ELF-1 (cell line): ENCODE measurements around the gene TTN.
"Not testable (repeated sequence)": the region's sequence is repeated elsewhere in the genome, so short reads cannot be mapped to it uniquely, and the experiment has no call there.

Experiments used
- DNase-seq: peaks from one replicate; pipeline ENCODE4 v3.0.0-alpha.2; 2016; ENCODE audit warnings: low read depth, low spot score

Gene TTN

DNA sequence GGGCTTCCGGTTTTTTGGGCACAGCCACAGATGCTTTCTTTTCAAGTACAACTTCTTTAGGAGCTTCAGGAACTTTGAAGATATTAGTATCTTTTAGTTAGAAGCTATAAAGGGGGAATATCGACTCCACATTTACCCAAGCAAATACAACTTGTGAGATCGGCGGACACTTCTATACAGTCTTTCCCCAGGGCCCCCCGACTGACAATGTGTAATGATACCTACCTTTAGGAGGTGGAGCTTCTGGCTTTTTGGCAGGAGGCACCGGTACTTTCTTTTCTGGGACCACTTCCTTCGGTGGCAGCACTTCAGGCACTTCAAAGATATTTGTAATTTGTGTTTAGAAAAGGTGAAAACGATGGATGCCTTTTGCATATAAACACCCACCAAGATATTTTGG lies 148.7 kb downstream of the TTN start:
- not testable (repeated sequence) for DNase-seq

DNA sequence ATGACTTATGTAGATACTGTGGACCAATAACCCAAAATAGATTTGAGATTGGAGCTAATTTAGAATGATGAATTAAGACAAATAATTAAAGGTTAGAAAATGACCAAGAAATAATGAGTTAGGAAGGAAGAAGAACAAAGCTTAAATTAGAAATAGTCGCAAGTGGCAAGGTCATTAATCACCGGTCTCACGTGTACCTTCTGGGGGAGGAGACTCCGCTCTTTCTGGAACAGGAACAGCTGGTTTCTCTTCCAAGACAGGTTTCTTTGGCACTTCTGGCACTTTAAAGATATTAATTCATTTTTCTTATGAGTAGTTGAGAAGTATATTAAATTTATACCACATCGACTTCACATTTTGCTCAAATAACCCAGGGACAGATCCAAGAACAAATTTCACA lies 156.7 kb downstream of the TTN start:
- no peak for DNase-seq

DNA sequence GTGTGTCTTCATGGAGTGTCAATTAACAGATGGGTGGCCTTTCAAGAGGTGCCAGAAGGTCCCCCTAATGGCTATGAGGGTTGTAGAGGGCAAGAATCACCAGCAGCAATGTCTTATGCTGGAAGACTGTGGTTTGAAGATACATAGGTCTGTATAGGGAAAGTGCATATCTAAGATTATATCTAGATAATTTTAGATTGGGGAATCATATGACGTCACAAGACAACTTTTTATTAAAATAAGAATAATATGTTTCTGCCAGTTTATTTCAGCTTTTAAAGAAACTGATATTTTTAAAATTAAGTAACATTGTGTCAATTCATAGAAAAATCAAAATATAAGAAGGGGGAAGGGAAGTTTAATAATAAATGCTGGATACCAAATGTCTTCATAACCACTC lies 162.3 kb downstream of the TTN start:
- DNase-seq: no peak

DNA sequence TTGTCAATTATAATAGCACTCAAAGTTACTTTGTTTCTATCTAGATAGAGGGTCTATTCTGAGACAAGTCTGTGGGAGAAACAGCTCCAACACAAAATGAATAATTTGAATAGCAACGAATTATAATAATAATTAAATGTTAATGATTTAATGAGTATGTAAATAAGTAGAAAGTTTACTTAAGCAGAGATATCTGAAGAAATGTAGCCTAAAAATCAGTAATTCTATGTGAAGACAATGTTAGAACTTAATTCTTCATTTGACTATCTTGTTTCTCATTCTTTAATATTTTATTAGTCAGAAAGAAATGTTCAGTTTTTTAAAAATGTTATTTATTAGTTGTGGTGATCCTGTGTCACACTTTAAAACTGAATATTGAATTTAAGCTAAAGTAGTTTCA lies 165.7 kb downstream of the TTN start:
- no peak for DNase-seq

DNA sequence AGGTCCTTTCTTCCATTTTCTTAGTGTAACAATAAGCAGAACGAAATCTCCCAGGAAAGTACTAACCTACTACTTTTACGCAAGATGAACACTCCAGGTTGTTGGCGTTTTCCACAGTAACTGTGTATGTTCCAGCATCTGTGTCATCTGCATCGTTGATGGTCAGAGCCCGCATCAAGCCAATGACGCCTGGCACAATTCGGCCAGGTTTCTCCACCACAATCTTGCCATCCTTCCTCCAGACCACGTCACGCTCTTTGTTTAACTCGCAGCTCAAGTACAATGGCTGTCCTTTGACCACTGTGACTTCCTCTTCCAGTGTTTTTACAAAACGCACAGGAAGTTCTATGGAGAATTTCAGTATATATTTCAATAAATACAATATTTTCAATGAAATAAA lies 171.3 kb downstream of the TTN start:
- no peak for DNase-seq

DNA sequence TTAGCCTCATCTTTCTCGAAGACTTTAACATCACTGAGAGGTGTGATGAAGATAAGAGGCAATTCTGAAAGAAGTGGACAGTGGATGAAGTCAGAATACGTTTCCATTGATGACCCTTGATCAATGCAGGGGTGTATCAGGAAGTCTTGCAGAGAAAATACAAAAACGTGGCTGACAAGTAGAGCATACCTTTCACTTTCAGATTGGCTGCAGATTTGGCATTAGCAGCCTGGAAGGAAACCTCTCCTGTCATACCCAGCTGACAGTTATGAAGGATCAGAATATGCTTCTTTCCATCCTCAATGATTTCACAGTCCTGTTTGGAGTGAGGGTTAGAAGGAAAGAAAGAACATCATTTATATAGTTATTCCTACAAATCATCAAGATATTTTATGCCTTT lies 174.5 kb downstream of the TTN start:
- no peak for DNase-seq

DNA sequence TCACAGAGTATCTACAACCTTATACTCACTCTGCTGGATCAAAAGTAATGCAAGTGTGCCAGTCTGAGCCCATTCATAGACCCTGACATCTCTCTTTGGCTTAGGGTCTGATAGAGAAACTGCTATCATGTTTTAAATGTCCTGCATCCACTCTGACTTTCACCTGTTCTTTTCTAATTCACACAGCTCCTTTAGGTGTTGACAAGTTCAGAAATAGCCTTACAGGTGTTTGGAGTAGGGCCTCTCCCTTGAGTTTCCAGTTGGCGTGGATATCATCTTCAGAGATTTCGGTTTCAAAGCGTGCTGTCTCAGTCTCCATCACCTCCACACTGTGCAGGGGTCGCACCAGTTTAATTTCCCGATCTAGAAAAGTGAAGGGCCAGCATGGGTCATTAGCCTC lies 176.6 kb downstream of the TTN start:
- no peak for DNase-seq

DNA sequence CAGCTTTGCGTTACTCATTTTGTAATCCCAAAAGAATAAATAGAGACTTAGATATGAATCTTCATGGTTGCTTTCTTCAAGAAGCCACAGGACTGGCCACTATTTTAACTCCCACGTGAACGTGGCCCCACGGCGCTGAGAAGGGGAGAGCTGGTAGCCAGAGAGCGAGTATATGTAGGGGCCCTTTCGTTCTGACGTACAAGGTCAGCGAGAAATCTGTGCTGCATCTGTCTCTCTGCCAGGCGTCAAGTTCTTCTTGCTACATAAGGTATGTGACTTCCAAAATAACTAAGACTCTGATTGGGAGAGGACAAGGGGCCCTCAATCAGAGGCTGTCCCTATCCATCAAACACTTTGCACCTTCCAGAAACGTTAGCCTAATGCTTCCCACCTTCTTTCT lies 177.8 kb downstream of the TTN start:
- DNase-seq: no peak

DNA sequence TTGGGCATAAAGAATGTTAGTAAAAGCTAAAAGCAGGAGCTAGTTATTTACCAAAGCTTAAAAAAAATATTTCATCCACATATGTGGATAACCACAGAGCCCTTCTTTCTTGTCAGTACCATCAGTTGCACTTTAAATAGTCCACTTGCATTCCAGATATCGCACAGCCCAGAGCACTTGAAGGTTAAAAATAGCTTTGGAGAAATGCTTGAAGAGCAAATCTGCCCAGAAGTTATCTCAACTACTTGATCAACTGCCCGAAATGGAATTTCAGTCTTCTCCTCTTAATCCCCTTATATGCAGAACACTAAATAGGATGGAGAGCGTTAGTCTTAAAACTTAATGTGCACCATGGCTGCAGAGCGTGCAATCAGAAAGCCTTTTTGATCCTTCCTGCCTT lies 178.6 kb downstream of the TTN start:
- DNase-seq: no peak

DNA sequence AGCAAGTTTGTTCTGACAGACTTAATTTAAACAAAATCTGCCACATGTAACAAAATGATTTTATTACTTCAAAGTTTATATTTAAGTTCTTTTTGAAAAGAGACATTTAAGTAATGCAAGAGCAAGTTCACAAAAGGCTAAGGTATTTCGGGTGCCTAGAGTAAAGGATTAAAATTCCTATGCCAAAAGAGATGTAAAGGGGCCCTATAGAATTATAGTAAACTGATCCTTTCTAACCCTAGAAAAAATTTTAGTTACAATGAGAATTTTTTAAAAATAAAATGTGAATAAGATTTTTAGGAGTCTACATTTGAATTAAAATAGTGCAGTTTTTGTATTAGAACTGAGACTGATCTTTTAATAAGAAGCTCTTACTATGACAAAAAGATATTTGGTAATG lies 179.8 kb downstream of the TTN start:
- no peak for DNase-seq

DNA sequence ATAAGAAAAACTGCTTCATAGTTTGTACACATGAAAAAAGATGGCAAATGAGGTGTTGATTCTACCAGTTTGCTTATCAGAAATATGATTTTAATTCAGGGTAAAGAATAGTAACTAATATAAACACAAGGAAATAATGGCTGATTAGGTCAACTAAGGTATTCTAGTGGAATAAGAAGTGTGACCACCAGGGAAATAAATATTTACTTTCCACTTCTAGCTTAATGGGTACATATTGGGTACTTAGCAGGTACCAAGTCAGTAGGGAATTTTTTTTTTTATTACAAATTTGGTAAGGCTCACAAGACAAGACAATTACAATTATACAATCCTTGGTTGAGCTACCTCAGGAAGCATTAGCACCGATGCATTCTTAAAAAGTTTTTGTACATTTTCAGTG lies 191.3 kb downstream of the TTN start:
- no peak for DNase-seq

DNA sequence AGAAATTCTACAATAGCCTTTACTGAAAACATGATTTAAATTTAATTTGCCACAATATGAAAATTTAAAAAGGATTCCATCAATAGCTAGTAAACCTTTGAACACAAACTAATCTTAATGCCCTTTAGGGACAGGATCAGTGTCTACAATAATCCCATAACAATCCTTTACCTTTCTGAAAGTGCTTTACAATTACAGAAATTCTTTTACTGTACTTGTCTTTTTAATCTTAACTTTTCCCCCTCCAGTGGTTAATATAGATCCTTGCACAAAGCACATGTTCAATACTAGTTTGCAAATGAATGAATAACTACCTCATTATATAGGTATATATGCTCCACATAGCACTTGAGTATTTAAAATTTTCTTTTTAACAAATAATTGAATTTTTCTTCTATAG lies 204.3 kb downstream of the TTN start:
- DNase-seq: no peak

DNA sequence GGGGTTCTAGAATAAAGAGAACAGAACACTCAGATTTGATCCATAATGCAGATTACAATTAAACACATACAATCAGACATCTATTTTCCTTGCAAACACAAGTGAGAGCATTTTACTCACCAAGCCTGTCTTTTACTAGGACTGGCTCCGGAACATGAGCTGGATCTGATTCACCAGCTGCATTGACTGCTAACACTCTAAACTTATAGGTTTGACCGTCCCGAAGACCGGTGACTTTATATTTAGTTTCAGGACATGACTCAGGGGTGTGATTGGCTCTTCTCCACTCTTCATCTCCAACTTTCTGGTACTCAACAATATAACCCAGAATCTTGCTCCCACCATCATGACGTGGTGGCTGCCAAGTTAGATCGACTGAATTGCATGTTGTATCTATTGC lies 214.6 kb downstream of the TTN start:
- DNase-seq: no peak

DNA sequence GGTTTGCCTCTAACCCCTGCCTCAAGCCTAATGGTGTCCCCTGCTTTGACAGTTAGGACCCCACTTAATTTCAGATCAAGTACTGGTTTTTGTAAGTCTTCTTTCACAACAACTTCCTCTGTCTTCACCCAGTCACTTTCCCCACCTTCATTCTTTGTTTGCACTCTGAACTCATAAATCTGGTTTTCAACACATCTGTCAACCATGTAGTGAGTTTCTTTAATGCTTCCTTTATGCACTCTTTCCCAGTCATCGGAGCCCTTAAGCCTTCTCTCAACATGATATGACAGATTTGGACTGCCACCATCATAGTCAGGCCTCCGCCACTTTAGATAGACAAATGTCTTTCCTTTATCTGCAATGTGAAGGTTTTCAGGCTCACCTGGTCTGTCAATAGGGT lies 217.9 kb downstream of the TTN start:
- no peak for DNase-seq

DNA sequence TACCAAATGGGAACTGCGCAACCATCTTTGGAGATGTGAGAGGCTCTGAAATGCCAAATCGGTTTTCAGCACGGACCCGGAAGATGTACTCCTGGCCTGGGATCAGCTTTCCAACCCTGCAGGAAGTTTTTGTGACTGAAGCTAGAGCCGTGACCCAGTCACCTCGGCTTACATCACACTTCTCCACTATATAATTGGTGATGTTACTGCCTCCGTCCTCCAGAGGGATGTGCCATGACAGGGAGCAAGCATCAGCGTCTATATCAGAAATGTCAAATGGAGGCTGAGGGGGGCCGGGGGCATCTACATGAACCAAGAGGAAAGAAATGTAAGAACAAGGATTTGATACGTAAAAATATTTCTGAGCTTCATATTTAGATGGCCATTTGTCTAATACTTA lies 222.6 kb downstream of the TTN start:
- DNase-seq: no peak

DNA sequence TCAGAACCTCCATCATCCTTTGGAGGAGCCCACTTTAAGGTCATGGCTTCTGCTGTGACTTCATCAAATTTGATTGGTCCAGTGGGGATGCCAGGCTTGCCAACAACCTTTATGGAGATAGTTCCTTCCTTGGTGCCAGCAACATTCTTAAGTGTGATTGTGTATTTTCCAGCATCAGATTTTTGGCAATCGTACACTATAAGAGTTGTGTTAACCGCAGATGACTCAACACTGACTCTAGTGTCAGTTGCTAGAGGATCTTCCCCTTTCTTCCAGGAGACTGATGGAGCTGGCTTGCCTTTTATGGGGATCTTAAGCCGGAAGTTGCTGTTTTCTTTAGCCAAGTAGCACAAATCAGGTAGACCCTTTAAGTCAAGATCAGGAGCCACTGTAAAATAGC lies 228.2 kb downstream of the TTN start:
- DNase-seq: no peak

DNA sequence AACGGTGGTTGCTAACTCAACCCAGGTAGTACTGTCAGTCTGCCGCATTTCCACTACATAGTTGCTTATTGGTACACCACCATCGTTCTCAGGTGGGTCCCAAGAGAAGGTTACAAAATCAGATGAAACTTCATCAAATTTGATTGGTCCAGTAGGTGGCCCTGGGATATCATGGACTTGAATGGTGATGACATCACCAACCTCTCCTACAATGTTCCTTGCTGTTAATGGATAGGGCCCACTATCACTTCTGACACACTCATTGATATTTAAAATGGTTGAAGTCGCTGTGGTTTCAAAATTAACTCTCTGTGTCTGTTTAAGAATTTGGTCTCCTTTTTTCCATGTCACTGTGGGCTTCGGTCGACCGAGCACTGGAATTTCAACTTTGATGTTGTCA lies 232.4 kb downstream of the TTN start:
- DNase-seq: no peak

DNA sequence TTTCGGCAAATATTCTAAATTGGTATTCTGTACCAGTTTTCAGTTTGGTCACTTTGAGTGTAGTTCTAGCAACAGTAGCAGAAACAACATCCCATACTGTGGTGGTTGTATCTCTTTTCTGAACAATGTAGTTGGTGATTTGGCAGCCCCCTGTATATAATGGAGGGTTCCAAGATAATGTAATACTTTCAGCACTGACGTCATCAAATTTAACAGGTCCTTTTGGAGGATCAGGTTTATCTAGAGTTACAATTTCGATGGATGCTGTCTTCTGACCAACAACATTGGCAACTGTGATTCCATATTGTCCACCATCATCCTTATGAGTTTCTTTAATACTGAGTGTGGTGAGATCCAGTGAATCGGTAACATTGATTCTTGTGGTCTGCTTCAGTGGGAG lies 239.0 kb downstream of the TTN start:
- no peak for DNase-seq

DNA sequence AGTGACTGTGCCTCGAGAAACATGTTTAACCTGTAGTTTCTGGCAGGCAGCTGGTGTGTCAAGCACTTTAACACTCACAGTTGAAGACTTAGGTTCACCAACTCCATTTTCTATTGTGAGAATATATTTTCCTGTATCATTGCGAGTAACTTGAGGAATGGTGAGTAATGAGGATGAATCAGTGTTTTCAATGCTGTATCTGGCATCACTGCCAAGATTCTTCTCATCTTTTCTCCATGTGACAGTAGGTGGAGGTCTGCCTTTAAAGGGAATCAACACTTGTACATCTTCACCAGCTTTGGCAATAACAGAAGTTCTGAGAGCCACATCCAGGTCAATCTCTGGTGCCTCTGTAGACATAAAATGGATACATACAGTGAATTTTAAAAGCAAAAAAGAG lies 254.2 kb downstream of the TTN start:
- no peak for DNase-seq

DNA sequence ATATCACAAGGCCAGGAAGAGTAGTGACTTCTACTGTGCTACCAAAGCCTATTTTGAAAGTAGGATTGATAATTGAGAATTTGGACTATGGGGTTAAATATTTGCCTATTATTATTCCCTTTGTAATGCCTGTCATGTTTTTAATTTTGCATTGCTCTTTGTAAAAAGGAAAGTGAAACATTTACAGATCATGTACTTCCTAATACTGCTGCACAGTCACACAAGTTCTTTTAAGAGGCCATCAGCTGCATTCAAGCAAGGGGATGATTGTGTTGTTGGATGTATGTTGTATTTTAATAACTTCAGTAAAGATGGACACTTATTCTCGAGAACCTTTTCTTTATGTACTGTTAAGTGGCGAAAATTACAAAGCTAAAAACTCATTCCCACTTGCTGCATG lies 256.9 kb downstream of the TTN start:
- DNase-seq: no peak

DNA sequence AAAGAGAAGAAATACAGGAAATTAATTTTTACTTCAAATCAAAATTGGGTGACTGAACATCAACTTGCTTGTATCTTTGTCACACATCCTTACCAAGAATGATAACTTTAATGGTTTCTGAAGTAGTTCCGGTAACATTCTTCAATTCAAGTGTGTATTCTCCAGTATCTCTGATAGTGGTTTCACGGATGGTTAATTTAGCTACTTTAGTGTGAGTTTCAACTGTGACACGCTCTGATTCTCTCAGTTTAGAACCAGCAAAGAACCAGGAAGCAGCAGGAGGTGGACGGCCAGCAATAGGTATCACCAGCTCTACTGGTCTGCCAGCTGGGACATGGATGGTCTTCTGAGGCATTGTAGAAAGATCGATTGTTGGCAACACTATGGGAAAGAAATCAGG lies 264.7 kb downstream of the TTN start:
- DNase-seq: no peak

DNA sequence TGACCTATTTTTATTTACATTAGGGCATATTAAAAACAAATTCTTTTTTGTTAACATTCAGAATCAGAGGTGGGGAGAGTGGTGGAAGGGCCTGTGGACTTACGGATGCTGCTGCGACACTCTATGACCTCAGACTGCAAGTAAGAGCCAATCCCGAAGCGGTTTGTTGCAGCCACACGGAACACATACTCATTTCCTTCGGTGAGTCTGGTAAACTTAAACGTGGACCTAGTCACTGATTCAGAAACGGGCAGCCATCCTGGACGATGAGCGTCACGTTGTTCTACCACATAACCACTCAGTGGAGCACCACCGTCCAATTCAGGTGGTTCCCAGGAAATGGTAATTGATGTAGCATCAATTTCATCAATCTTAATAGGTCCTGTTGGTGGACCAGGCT lies 265.1 kb downstream of the TTN start:
- DNase-seq: no peak

DNA sequence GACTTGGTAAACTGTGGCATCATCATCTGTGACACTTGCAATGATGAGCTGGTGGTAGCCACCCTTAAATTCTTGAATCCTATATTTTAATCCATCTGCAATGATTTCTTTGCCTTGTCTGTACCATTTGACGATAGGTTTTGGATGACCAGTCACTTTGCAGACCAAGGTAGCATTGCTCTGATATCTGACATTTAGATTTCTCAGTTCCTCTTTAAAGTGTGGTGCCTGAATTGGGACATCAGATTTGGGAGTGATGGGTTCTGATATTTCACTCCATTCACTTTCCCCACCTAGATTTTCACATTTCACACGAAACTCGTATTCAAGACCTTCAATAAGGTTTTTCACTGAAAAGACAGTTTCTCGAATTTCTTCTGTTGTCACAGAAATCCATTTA lies 271.2 kb downstream of the TTN start:
- DNase-seq: no peak

DNA sequence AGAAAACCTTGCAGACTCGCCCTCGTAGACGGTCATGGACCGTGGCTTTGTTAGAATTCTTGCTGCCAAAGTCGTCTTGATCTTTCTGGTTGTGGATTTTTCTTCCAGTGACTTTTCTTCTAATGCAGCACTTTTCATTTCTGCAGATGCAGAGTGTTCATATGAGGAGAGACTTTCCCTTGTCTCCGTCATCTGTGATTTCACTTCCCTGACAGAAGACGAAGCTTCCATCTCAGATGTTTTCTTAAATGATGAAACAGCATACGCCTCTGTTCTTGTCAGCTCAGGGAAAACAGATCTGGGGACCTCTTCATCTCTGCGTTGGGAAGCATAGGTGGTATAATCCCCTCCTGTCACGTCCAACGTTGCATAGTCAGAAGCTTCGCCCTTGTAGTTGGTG lies 276.1 kb downstream of the TTN start:
- no peak for DNase-seq

DNA sequence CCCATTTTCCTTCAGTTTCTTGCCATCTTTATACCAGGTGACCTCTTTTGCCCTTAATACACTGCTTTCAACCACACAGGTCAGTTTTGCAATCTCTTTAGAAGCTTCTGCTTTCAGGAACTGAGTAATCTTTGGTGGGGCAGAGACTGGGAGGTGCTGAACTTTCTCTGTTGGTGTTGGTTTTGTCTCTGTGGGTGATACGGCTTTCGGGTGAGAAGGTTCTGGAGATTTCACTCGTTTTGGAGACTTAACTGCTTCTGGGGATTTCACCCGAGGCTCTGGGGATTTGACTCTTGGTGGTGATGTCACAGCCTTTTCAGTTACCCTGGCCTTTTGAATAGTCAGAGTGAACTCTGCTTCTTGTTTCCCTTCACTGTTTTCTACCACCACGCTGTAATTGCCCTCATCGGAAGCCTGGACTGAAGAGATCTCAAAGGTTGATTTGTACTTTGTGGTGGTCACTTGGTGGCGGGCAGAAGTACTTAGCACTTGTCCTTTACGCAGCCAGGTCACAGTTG lies 276.5 kb downstream of the TTN start:
- no peak for DNase-seq
